ENCODE results near the gene LLGL2.
"Not testable (repeated sequence)": the region's sequence is repeated elsewhere in the genome, so short reads cannot be mapped to it uniquely, and the experiment has no call there.

The LLGL2 gene

DNA sequence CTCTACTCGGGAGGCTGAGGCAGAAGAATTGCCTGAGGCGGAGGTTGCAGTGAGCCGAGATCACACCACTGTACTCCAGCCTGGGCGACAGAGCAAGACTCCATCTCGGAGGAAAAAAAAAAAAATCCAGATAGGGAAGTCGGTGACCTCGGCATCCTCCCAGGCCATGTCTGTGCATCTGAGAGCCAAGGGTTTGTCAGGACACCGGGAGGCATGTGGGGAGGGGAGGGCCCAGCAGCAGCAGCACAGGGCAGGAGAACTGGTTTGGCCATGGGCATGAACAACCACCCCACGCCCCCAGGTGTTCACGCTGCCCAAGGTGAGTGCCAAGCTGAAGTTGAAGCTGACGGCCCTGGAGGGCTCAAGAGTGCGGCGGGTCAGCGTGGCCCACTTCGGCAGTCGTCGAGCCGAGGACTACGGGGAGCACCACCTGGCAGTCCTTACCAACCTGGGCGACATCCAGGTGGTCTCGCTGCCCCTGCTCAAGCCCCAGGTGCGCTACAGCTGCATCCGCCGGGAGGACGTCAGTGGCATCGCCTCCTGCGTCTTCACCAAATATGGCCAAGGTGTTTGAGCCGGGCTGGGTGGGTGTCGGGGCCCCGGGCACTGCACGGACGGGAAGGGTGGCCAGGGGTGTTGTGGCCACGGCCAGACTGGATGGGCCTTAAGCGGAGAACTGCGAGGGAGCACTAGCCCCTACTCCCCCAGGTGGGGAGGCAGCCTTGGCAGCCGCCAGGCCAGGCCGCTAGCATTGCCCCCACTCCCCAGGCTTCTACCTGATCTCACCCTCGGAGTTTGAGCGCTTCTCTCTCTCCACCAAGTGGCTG, 47.4 kb downstream of the LLGL2 start:
- DNase-seq: no peak

DNA sequence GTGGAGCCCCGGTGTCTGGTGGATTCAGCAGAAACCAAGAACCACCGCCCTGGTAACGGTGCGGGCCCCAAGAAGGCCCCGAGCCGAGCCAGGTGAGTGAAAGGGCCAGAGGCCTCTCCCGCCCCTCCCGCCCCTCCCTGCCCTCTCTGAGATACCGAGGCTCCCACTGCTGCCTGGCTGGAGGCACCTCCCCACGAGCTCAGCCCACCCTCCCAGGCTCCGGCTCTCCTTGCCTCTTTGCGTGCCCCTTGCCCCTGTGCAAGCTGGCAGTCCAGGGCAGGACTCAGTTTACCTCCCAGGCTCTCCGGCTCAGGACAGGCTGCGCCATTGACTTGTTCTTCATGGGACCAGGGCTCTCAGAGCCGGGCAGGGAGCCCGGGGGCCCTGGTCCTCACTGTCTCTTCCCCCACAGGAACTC, 48.1 kb downstream of the LLGL2 start:
- no peak for DNase-seq

DNA sequence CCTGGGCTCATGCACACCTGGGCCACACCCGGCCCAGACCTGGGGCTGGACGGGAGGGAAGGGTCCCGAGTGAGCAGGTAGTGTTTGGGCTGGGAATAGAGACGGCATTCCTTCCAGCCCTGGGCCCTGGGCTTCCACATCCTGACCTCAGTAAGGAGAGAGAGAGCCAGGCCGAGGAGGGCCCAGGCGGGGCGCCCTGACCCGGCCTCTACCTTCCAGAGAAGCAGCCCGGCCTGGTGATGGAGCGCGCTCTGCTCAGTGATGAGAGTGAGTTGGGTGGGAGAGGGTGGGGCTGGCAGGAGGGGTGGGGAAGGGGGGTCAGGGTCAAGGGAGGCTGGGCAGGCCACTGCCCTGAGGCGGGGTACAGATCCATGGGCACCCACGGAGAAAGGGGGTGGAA, 48.5 kb downstream of the LLGL2 start:
- no peak for DNase-seq

DNA sequence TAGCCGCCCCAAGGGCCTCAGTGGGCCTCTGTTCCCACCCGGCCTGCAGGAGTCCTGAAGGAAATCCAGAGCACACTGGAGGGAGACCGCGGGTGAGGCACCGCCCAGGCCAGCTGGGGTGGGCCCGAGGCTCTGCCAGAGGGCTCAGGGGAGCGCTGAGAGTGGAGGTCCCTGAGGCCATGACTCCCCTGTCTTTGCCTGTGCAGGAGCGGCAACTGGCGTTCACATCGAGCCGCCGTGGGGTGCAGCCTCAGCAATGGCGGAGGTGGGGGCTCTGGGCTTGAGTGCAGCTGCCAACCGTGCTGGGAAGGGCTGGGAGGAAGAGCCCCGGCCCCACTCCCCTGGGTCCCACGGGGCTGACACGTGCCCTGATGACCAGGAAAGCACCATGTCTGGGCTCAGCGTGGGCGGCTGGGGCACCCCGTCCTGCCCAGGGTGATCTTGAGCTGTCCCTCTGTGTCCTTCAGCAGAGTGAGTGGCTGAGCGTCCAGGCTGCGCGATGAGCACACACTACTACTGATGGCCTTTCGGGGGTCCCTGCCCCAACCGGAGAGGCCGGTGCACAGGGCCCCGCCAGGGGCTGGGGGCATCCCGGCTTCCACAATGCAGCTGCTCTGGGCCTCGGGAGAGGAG, 49.0 kb downstream of the LLGL2 start:
- DNase-seq: no peak

DNA sequence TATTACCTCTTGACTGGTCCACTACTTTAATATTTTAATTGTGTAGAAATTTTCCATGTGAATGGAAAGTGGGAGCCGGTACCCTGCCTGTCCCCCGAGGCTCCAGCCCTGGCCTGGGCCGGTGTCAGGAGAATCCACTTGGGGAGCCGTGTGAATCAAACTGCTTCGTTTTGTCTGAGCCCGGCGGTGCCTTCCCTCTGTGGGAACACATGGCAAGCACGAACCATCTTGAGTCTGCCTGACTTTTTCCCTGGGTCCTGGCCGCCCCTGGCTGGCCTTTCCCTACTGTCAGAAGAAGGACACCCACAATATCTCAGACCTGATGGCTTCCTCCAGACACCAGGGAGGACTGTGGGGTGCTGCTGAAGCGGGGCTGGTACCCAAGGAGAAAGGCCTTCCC, 49.7 kb downstream of the LLGL2 start:
- DNase-seq: no peak

DNA sequence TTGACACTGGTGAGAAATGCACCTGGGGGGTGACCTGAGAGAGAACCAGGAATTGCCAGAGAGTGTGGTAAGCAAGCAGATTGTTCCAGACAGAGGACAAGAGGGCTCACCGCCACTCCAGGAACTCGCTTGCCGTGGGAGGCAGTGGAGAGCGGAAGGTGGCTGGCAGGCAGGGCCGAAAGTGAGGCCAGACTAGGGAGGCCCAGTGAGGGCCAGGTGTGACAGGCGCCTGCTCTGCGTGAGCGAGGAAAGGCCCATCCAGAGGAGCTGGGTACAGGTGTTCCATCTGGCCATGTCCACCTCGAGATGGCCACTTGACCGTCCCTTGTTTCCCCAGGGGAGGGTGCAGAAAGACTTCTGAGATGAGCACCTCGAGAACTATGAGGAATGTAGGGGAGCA, 50.2 kb downstream of the LLGL2 start:
- DNase-seq: no peak

DNA sequence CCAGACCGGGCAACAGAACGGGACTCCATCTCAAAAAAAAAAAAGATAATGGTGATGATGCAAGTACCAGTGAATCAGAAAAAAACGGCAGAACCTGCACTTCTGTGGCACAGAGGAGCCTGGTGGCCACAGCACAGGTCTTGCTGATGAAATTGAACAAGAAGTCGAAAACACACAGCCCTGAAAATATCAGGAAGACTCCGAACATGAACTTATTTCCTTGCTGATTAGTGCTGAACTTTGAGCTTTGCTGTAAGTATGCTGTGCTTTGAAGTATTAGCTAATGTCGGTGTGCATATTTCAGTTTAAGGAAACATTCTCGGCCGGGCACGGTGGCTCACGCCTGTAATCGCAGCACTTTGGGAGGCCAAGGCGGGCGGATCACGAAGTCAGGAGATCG, 51.2 kb downstream of the LLGL2 start:
- no peak for DNase-seq

DNA sequence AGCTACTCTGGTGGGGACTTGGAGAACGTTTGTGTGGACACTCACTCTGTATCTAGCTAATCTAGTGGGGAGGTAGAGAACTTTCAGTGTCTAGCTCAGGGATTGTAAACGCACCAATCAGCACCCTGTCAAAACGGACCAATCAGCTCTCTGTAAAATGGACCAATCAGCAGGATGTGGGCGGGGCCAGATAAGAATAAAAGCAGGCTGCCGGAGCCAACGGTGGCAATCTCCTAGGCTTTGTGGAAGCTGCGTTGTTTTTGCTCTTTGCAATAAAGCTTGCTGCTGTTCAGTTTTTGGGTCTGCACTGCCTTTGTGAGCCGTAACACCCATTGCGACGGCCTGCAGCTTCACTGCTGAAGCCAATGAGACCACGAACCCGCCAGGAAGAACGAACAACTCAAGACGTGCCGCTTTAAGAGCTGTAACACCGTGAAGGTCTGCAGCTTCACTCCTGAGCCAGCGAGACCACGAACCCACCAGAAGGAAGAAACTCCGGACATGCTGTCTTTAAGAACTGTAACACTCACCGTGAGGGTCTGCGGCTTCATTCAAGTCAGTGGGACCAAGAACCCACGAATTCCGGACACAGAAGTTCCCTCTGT, 55.7 kb downstream of the LLGL2 start:
- DNase-seq: not testable (repeated sequence)

DNA sequence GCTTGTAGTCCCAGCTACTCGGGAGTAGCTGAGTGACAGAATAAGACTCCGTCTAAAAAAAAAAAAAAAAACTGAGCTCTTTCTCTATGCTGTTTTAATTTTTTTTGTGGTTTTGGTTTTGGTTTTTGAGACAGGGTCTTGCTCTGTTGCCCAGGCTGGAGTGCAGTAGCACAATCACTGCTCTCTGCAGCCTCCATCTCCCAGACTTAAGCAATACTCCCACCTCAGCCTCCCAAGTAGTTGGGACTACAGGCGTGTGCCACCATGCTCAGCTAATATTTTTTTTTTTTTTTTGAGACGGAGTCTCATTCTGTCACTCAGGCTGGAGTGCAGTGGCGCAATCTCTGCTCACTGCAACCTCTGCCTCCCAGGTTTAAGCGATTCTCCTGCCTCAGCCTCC, 57.7 kb downstream of the LLGL2 start:
- DNase-seq: not testable (repeated sequence)

DNA sequence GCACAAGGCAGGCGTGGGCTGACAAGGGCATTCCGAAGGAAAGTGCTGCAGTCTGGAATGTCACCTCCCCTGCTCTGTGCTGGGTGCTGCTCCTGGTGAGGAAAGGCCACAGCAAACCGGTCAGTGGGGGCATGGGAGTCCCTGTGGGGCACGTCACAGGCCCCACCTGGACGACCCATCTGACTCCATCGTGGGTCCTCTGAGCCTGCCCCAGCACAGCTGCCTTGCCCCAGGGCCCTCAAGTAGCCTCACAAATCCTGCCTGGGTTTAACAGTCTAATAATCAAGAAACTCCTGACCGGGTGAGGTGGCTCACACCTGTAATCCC, 59.3 kb downstream of the LLGL2 start:
- DNase-seq: no peak

DNA sequence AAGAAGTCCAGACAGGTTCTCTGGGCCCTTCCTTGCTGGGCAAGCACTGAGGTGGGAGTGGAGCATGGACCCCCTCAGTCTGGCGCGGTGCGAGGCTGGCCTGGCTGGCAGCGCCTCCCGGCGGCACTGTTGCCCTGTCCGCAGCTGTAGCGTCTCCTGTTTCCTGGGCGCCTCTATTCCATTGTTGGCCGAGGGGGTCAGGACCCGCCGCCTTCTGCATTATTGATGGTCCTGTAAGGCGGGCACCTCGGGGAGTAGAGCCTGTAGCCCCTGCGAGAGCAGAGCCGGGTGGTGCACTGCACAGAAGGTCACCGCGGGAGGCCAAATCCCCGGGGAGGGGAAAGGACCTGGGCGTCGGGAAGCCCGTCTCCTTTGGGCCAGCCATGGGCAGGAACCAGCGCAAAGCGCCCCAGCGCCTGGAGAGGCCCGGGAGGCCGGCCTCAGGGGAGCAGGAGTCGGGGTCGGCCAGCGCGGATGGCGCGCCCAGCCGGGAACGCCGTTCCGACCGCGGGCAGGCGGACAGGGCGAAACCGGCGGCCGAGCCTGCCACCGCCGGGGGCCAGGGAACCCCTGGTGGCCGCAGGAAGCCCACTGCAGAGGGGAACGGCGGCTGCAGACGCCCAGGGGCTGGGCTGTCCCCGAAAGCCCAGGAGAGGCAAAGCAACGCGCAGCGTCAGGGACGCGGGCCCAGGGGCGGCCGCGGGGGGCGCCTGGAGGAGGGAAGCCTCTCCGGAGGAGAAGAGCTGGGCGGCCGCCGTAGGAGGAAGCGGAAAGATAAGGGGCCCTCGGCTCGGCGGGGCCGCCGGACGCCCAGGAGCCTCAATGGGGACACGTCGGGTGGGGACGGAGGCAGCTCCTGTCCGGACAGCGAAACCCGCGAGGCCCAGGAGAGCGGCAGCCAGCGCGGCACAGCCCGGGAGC, 62.4 kb downstream of the LLGL2 start, which contains the start of gene MYO15B:
TSS of gene MYO15B (plus strand) at position 126 of the 921 bp plus-strand sequence. CDS start at position 384, 258 bp downstream.
- DNase-seq: peak; percentile 44

DNA sequence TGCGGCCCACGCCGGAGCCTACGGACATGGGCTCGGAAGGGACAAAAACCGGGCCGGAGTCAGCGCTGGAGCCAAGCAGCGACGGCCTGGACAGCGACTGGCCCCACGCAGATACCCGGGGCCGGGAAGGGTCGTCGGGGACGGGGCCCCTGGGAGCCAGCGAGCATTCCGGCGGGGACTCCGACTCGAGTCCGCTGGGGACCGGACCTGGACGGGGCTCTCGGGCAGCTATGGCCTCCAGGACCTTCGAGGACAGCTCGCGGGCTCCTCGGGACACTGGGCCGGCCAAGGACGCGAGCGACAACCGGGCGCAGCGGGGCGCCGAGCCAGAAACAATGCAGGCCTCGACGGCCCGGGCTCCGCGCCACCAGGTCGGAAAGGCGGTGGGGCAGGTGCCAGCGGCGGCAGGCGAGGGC, 63.1 kb downstream of the LLGL2 start:
- DNase-seq: peak; percentile 11

DNA sequence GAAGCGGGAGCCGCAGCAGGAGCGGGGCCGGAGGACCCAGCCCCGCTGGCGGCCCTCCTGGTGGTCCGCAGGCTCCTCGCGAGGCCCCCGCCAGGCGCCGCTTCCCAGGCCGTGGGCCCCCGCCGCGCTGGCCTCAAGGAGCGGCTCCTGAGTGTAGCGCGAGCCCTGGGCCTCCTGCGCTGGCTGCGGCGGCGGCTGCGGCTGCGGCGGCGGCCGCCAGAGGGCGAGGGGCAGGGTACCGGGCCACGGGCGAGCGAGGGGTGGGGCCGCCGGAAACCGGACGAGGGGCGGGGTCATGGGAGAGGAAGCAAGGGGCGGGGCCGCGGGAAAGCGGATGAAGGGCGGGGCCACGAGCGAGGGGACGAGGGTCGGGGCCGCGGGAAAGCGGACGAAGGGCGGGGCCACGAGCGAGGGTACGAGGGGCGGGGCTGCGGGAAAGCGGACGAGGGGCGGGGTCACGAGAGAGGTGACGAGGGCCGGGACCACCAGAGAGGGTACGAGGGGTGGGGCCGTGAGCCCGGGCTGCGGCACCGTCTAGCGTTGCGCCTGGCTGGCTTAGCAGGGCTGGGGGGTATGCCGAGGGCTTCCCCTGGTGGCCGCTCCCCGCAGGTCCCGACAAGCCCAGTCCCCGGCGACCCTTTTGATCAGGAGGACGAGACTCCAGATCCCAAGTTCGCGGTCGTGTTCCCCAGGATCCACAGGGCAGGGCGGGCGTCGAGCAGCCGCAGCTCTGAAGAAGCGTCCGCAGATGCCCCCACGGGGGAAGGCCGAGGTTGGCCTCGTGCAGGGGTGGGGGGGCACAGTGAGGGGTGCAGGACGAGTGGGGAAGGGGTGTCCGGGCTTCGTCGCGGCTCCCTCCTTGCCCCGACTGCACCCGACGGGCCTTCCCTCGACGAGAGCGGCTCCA, 63.8 kb downstream of the LLGL2 start:
- DNase-seq: peak; percentile 90

DNA sequence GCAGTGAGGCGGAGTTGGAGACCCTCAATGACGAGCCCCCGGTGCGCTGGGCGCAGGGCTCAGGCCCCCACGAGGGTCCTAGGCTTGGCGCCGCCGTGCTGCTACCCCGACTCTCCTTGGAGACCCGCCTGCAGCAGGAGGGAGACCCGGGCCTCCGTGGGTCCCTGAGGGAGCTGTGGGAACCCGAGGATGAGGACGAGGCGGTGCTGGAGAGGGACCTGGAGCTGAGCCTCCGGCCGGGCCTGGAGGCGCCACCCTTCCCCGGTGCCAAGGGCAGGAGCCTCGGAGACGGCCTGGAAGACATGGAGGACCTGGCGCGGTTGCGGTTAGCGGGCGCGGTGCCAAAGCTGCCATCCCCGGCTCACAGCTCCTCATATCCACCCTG, 64.4 kb downstream of the LLGL2 start:
- no peak for DNase-seq

DNA sequence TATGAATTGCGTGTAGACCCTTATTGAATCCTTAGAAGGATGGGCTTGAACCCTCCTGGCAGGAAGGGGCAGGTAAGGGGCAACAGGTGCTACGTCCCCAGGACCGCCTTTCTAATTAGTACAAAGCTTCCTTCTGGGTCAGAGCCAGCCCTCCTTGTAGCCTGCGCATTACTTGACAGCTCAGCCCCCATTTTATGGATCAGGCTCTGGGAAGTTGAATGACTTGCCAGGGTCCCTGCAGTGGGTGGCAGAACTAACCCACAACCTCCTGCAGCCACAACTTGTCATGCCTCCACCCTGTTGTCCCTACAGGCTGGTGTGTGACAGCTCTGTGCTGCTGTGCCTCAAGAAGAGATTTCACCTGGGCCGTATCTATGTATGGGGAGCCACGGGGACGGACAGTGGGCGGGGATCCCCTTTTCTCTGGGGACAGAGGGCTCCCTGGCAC, 64.8 kb downstream of the LLGL2 start:
- DNase-seq: no peak

DNA sequence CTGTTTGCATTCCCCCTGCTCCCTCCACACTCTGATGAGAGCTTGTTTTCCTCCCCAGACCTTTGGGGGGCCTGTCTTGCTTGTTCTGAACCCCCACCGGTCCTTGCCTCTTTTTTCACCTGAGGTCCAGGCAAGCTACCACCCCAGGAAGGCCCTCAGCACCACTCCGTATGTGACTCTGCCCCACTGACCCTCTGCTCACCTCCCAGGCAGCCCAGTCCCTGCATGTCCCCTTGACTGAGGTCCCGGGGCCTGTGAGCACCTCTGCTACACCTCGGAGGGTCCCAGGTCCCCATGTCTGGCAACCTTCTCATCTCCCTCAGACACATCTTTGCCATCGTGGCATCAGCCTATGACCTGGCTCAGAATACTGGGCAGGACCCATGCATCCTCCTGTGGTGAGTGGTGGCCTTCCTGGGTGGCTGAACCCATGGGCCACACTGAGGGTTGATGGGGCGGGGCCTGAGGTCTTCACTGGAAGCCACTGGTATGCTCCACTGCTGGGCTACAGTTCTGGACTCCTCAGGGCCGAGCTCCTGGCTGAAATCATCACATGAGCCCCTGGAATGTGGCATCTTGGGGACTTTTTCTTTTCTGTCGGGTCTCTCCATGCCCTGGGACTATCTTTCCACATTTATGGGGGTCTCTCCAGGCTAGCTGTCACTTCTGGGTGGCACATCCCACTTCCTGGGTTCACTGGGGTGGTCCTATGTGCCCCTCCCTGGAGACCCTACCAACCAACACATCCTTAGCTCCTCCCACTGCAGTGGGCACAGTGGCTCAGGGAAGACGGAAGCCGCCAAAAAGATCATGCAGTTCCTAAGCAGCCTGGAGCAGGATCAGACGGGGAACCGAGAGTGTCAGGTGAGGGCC, 65.6 kb downstream of the LLGL2 start:
- DNase-seq: no peak

DNA sequence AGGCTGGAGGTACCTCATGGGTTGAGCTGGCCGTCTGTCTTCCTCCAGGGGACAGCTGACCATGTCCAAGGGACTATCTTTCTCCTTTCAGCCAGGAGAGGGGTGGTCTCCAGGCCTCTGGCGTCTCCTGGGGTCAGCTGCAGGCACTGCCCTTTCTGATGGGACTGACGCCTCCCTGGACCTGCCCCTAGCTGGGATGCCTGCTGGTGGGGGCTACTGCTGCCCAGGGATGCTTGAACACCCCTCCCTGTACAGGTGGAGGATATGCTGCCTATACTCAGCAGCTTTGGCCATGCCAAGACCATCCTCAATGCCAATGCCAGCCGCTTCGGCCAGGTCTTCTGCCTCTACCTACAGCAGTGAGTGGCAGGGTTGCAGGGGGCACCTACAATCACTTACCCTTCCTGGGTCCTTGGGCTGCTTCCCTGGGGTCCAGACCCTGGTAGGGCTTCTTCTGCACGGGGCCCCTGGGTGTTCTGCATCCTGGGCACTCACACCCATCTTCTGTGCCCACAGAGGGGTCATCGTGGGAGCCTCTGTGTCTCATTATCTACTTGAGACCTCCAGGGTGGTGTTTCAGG, 66.3 kb downstream of the LLGL2 start:
- no peak for DNase-seq

DNA sequence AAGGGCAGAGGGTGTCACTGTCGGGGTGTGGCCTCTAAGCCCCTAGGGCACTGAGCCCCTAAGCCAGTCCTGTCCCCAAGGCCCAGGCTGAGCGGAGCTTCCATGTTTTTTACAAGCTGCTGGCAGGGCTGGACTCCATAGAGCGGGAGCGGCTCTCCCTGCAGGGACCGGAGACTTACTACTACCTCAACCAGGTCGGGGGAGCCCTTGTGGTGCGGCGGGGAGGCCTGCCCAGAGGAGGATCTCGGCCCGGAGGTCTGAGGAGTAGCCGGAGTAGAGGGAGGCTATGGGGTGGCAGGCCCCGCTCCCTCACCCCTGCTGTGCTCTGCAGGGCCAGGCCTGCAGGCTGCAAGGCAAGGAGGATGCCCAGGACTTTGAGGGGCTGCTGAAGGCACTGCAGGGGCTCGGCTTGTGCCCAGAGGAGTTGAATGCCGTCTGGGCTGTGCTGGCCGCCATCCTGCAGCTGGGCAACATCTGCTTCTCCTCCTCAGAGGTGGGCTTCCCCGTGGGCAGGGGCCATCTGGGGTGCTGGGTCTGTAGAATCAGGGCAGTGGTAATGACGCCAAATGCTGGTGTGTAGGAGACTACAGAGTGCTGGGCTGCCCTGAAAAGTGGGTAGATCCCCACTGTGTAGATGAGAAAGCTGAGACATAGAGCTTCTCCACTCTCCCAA, 67.0 kb downstream of the LLGL2 start:
- no peak for DNase-seq

DNA sequence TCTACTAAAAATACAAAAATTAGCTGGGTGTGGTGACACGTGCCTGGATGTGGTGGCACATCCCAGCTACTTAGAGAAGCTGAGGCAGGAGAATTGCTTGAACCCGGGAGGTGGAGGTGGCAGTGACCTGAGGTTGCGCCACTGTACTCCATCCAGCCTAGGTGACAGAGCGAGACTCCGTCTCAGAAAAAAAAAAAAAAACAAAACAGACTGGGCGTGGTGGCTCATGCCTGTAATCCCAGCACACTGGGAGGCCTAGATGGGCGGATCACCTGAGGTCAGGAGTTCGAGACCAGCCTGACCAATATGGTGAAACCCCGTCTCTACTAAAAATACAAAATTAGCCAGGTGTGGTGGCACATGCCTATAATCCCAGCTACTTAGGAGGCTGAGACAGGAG, 67.9 kb downstream of the LLGL2 start:
- DNase-seq: not testable (repeated sequence)

Measured in effector CD4-positive, alpha-beta T cell (primary cell).